ENCODE measurements around the gene MT2A.
"Not testable (repeated sequence)": the region's sequence is repeated elsewhere in the genome, so short reads cannot be mapped to it uniquely, and the experiment has no call there.

MT2A gene

GRCh38 chr16:56621665-56622445 lies 13.5 kb downstream of the MT2A start:
- not testable (repeated sequence) for DNase-seq

DNA sequence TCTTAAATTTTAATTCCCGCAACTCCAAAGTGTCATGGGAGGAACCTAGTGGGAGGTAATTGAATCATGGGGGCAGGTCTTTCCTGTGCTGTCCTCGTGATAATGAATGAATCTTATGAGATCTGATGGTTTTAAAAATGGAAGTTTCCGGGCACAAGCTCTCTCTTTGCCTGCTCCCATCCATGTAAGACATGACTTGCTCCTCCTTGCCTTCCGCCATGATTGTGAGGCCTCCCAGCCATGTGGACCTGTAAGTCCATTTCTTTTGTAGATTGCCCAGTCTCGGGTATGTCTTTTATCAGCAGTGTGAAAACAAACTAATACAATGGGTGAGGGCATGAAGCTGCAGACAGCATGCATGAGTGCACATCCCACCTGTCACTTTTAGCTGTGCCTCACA lies 14.8 kb downstream of the MT2A start:
- not testable (repeated sequence) for DNase-seq

GRCh38 chr16:56623637-56624036 lies 15.3 kb downstream of the MT2A start:
- no peak for DNase-seq

DNA sequence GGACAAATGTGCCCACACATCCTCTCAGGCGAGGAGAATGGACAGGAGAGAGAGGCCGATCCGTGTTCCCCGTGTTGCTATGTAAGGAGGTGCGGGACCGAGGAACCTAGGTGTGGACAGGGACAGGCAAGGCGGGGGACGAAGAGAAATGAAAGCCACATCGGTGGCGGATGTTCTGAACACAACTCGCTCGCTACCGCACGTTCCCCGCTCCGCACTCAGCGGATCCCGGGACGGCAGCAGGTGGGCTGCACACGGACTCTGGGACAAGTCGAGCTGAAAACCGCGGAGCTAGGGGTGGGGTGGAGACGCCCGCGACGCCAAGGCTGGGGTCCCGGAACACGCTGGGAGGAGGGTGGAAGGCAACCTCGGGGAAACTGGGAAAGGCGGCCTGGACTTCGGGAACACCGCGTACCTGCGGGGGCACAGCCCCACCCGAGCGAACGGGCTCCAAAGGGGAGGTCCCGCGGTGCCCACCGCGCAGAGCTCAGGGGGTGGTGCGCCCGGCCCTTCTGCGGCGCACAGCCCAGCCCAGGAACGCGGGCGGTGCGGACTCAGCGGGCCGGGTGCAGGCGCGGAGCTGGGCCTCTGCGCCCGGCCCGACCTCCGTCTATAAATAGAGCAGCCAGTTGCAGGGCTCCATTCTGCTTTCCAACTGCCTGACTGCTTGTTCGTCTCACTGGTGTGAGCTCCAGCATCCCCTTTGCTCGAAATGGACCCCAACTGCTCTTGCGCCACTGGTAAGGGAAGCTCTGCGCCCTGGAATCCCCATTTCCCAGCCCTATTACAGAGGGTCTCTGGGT lies 17.0 kb downstream of the MT2A start, which contains the start of gene MT1E:
TSS of gene MT1E (plus strand) at position 642 of the 803 bp plus-strand sequence. CDS start at position 713, 71 bp downstream.
- DNase-seq = peak in 3 of 5 experiments; percentile 15 to 87 (median 42)

- DNase-seq = no peak
Measured at GRCh38 chr16:56625943-56626654, 17.7 kb downstream of the MT2A start.

GRCh38 chr16:56626685-56627084 lies 18.3 kb downstream of the MT2A start:
- no peak for DNase-seq

- no peak for DNase-seq
Measured at GRCh38 chr16:56628486-56629350, 20.3 kb downstream of the MT2A start.

DNA sequence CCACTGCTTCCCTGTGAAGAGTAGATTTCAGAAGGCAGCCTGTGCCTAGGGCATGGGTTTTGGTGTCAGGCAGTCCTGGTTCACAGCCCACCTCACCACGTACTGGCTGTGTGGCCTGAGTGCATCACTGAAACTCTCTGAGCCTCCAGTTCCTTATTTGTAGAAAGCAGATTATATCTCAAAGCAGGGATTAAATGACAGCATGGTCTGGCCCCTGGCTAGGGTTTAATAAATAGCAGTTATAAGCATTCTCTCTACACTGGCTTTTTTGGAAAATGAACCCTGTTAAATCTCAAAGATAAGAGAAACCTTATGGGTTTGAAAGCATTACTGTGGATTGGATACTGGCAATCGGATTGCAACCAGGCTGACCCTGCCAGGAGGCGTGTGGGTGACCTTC lies 21.1 kb downstream of the MT2A start:
- no peak for DNase-seq

- DNase-seq = peak in 1 of 5 experiments; percentile 45
Measured at GRCh38 chr16:56630134-56630533, 21.8 kb downstream of the MT2A start.

GRCh38 chr16:56631197-56631596 lies 22.8 kb downstream of the MT2A start:
- no peak for DNase-seq

DNA sequence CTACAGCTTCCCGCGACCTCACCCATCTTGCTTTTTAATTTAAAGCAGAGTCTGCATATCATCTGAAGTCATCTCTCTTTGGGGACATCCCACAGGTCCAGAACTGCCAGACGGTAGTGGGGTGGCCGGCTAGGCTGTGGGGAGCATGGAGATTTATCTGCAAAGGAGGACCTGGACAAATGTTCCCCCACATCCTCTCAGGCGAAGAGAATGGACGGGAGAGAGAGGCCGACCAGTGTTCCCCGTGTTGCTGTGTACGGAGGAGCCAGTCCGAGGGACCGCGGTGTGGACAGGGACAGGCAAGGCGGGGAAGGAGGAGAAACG lies 23.4 kb downstream of the MT2A start:
- DNase-seq = no peak

DNA sequence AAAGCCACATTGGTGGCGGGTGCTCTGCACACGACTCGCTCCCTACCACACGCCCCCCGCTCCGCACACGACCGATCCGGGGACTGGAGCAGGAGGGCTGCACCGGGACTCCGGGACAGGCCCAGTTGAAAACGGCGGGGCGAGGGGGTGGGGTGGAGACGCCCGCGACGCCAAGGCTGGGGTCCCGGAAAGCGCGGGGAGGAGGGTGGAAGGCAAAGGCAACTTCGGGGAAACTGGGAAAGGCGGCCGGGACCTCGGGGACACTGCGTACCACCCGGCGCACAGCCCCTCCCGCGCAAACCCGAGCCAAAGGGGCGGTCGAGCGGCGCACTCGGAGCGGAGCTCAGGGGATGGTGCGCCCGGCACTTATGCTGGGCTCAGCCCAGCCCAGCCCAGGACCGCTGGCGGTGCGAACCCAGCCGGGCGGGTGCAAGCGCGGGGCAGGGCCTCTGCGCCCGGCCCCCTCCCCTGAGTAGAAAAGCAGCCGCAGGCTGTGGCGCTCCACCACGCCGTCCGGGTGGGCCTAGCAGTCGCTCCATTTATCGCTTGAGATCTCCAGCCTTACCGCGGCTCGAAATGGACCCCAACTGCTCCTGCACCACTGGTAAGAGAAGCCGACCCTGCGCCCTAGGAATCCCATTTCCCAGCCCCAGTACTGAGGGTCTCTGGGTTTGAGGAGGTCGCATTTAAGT lies 23.9 kb downstream of the MT2A start, which contains the start of gene MT1M:
TSS of gene MT1M (plus strand) at position 504 of the 692 bp plus-strand sequence. CDS start at position 577, 73 bp downstream.
- DNase-seq = no peak

DNA sequence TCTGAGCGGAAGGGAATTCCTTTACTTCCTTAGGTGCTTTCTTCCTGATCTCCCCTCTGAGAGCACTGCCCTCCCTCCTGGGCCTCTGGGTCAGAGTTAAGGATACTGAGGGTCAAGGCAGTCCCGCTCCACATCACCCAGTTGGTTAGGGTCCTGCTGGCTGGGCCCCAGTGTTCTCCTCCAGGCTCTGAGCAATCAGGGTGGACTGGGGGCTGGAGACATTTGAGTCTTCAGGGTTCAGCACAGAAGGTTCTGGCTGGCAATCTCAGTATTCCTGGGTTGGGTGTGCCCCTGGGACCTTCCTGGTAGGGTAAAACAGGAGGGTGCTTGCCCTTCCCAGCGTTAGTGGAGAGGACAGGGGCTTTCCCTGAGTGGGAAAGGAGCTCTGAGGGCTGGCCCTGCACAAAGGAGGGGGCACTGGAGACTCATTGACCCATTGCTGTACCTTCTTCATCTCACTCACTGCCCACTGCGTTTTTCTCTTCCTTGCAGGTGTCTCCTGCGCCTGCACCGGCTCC lies 24.5 kb downstream of the MT2A start:
- no peak for DNase-seq

DNA sequence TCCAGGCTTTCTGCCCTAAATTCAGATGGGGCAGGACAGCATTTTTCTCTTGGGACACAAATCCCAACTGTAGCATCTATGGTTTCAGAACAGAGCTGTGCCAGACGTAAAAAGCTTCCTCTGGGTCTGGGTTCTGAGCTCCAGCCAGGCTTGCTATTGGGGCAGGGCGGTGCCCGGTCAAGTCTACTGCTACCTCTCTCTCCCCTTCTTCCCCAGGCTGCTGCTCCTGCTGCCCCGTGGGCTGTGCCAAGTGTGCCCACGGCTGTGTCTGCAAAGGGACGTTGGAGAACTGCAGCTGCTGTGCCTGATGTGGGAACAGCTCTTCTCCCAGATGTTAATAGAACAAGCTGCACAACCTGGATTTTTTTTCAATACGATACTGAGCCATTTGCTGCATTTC lies 25.2 kb downstream of the MT2A start:
- DNase-seq = no peak

DNA sequence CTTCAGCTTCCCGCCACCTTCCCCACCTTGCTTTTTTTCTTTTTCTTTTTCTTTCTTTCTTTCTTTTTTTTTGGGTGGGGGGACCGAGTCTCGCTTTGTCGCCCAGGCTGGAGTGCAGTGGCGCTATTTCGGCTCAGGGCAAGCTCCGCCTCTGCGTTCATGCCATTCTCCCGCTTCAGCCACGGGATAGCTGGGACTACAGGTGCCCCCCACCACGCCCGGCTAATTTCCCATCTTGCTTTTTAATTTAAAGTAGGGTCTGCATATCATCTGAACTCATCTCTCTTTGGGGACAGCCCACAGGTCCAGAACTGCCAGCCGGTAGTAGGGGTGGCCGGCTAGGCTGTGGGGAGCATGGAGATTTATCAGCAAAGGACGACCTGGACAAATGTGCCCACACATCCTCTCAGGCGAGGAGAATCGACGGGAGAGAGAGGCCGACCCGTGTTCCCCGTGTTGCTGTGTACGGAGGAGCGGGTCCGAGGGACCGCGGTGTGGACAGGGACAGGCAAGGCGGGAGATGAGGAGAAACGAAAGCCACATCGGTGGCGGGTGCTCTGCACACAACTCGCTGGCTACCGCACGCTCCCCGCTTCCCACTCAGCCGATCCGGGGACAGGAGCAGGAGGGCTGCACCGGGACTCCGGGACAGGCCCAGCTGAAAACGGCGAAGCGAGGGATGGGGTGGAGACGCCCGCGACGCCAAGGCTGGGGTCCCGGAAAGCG lies 26.5 kb downstream of the MT2A start:
- DNase-seq = no peak

DNA sequence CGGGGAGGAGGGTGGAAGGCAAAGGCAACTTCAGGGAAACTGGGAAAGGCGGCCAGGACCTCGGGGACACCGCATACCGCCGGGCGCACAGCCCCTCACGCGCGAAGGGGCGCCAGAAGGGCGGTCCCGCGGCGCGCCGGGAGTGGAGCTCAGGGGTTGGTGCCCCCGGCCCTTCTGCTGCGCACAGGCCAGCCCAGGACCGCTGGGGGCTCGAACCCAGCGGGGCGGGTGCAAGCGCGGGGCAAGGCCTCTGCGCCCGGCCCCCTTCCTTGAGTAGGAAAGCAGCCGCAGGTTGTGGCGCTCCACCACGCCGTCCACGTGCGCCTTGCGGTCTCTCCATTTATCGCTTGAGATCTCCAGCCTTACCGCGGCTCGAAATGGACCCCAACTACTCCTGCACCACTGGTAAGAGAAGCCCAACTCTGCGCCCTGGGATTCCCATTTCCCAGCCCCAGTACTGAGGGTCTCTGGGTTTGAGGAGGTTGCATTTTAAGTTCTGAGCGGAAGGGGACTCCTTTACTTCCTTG lies 27.1 kb downstream of the MT2A start:
- DNase-seq = peak in 1 of 5 experiments; percentile 43

GRCh38 chr16:56636616-56637413 lies 28.4 kb downstream of the MT2A start:
- DNase-seq = no peak

- DNase-seq = peak in 1 of 5 experiments; percentile 53
Measured at GRCh38 chr16:56637814-56638750, 29.7 kb downstream of the MT2A start, which contains the start of gene MT1A. Gene MT1A (plus strand): TSS chr16:56638666. CDS start chr16:56638739, 73 bp downstream.

Measured in T-helper 2 cell (primary cell).